Keratinocyte (primary cell): Measurements from ENCODE around the gene TVP23C. TPM values are rescaled to one million over a fixed set of nuclear protein-coding genes. Genes with fewer than 3 reads are reported as not detected.

Experiments
- DNase-seq: peaks from one replicate; pipeline ENCODE4 v3.0.0-alpha.2; 2011; ENCODE audit warnings: low read depth, missing footprints, low spot score
- FAIRE-seq: peaks from 2 replicates; lab custom pipeline; 2011; peaks lifted over from hg19 to GRCh38; lab: Jason Lieb, UNC
- H2AFZ ChIP-seq: 2 replicates; pipeline ENCODE4 v1.6.0; 2012; ENCODE audit warnings: low read length, control low read depth, inconsistent platforms; ENCODE audit not compliant: control insufficient read depth
- H3K27ac ChIP-seq: 2 replicates; pipeline ENCODE4 v1.5.1; 2011; ENCODE audit warnings: low read length; ENCODE audit not compliant: control insufficient read depth, insufficient read depth
- H3K27me3 ChIP-seq: 3 replicates; pipeline ENCODE4 v1.6.0; 2011; ENCODE audit warnings: low read length; ENCODE audit not compliant: control insufficient read depth, insufficient read depth; ENCODE audit errors: extremely low read depth
- H3K36me3 ChIP-seq, 2 experiments: 2 replicates in 1 of 2; 3 replicates in 1 of 2; pipeline ENCODE4 v1.5.1; 2011; ENCODE audit warnings: low read length in 2 of 2, mild to moderate bottlenecking in 1 of 2; ENCODE audit not compliant: control insufficient read depth in 2 of 2, insufficient read depth in 2 of 2; ENCODE audit errors: extremely low read depth in 1 of 2
- H3K4me1 ChIP-seq: 3 replicates; pipeline ENCODE4 v1.5.1; 2011; ENCODE audit warnings: low read length; ENCODE audit not compliant: control insufficient read depth, insufficient read depth; ENCODE audit errors: extremely low read depth
- H3K4me2 ChIP-seq: 3 replicates; pipeline ENCODE4 v1.6.0; 2011; ENCODE audit warnings: low read depth, low read length; ENCODE audit not compliant: control insufficient read depth, insufficient read depth; ENCODE audit errors: extremely low read depth
- H3K4me3 ChIP-seq, 3 experiments: fragments of 200-600 bp in 1 of 3; sonication (generic) in 1 of 3; 2 replicates in 2 of 3; 3 replicates in 1 of 3; pipeline ENCODE4 v1.5.1; 2011 to 2016; ENCODE audit warnings: low read length in 3 of 3, mild to moderate bottlenecking in 3 of 3, control low read depth in 2 of 3, inconsistent platforms in 1 of 3, low read depth in 1 of 3, mixed read lengths in 1 of 3, mixed run types in 1 of 3, moderate library complexity in 1 of 3; ENCODE audit not compliant: control insufficient read depth in 2 of 3, insufficient read depth in 2 of 3; ENCODE audit errors: extremely low read depth in 1 of 3
- H3K79me2 ChIP-seq: 2 replicates; pipeline ENCODE4 v1.6.0; 2012; ENCODE audit warnings: low read length; ENCODE audit not compliant: control insufficient read depth, insufficient read depth
- H3K9ac ChIP-seq: 3 replicates; pipeline ENCODE4 v1.6.0; 2011; ENCODE audit warnings: low read length; ENCODE audit not compliant: control insufficient read depth, insufficient read depth; ENCODE audit errors: extremely low read depth
- H3K9me1 ChIP-seq: 3 replicates; pipeline ENCODE4 v1.6.0; 2011; ENCODE audit warnings: low read length; ENCODE audit not compliant: control insufficient read depth, insufficient read depth; ENCODE audit errors: extremely low read depth
- H3K9me3 ChIP-seq: 2 replicates; pipeline ENCODE4 v1.5.1; 2012; ENCODE audit warnings: low read depth, low read length; ENCODE audit not compliant: control insufficient read depth
- H4K20me1 ChIP-seq: 3 replicates; pipeline ENCODE4 v1.6.0; 2011; ENCODE audit warnings: low read length; ENCODE audit not compliant: control insufficient read depth, insufficient read depth; ENCODE audit errors: extremely low read depth
- CTCF ChIP-seq, 3 experiments: IDR thresholded peaks in 1 of 3; conservative IDR thresholded peaks in 1 of 3; optimal IDR thresholded peaks in 1 of 3; 2 replicates in 2 of 3; 3 replicates in 1 of 3; pipeline versions ENCODE3 to v1.5.1; 2011; ENCODE audit warnings: low read length in 3 of 3, mild to moderate bottlenecking in 3 of 3, moderate library complexity in 2 of 3, control low read depth in 1 of 3, inconsistent platforms in 1 of 3; ENCODE audit not compliant: insufficient read depth in 2 of 3; ENCODE audit errors: extremely low read depth in 1 of 3
- EZH2 ChIP-seq: IDR thresholded peaks from one replicate; pipeline ENCODE4 v1.6.1; 2012; ENCODE audit warnings: inconsistent platforms, mild to moderate bottlenecking, low read length, moderate library complexity
- dilution Hi-C: fragments of 300-500 bp; cut with MboI; formaldehyde crosslinking; loops from one replicate; pipeline ENCODE4 v1.7.0; 2020; ENCODE audit warnings: low sequenced_read_pairs; ENCODE audit not compliant: extremely low pct_ligation_motif_present
- polyA plus RNA-seq, 5 experiments: library from polyadenylated mRNA; depleted of rRNA in 3 of 5; stranded (reverse) in 3 of 5; stranded (forward) in 1 of 5; unstranded in 1 of 5; fragments of >200 nt; gene quantifications; 1 replicate in 1 of 5; 2 replicates in 3 of 5; 3 replicates in 1 of 5; pipeline versions ENCODE4 v1.2.1 to v1.2.3, GENCODE V29; 2011 to 2012; ENCODE audit warnings: missing spikeins in 2 of 5, low read depth in 1 of 5, low replicate concordance in 1 of 5

Gene TVP23C
- polyA plus RNA-seq, 1 donor (not counting 4 experiments of a cell fraction or from before 2014, with no cell fraction given) = 5.7 TPM

DNA sequence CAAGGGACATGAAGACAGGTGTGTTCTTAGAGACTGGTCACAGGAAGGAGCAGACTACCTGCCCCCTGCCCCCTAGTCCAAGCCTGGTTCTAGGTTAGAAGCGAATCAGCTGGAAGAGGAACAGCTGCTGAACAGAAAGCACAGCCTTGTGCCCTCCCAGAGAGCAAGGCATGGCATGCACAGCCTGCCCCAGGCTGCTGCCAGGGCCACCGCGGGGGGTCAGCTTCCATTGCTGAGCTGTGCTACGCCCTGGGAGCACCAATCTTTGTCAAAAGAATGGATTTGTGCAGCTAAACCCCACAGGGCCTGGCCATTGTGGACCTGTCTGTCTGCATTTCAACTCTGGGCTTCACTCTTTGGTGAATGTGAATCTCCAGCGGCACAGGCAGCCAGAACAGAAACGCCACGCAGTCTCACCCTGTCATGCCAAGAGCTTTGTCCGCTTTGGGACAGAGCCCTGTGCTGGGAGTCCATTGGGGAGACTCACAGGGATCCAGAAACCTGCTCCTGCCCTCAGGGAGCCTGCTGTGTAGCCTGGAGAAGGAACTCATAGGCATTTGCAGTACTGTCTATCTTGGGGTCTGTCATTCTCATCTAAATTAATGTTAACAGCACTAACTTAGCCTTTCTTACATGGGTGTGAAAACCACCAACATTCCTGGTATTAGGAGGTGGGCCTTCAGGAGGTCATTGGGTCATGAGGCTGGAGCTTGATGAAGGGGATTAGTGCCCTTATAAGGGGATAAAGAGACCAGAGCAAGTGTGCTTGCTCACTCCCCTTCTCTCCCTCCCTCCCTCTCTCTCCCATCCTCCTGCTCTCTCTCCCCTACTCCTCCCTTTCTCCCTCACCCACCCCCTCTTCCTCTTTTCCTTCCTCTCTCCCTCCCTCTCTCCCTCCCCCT is 70.2 kb downstream of the TVP23C start:
- dilution Hi-C loops = no loop called here

DNA sequence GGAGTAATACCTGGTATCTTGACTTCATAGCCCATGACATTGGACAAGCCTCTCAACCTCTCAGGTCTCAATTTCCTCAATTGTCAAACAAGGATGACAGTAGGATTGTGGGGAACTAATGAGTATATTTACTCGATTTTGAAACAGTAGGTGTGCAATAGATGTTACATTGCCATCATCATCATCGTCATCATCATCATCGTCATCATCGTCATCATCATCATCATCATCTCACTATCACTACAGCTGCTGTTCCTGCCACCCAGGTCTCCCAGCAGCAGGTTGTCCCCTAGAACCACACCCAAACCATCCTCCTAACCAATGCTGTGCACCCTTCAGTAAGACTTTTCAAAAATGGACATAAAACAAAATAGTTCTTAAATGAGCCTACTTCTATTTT is 71.1 kb downstream of the TVP23C start:
- no peaks in the 10 kb centered on the region for H4K20me1 ChIP-seq
- no peak overlapping the region for H3K27ac ChIP-seq
- H3K4me1 ChIP-seq = no peaks in the 10 kb centered on the region
- DNase-seq = no peak
- H3K4me3 ChIP-seq = no peak overlapping the region
- no peaks in the 10 kb centered on the region for H3K9me3 ChIP-seq
- H3K9me1 ChIP-seq = no peaks in the 10 kb centered on the region
- no peak overlapping the region for H2AFZ ChIP-seq
- H3K27me3 ChIP-seq = no peaks in the 10 kb centered on the region
- H3K4me2 ChIP-seq = no peak overlapping the region
- dilution Hi-C loops = no loop called here
- H3K36me3 ChIP-seq = peaks cover 0 to 5% of the 10 kb centered on the region in 2 experiments
- FAIRE-seq = peak; percentile 17
- H3K79me2 ChIP-seq = no peaks in the 10 kb centered on the region
- no peak for TF ChIP-seq EZH2
- TF ChIP-seq CTCF (optimal IDR thresholded peaks at IDR 0.05 in 1 of 3, IDR thresholded peaks at IDR 0.05 in 1 of 3, conservative IDR thresholded peaks at IDR 0.05 in 1 of 3; ENCODE audit: extremely low read depth in 1 of 3, insufficient read depth in 2 of 3, low read length in 3 of 3) = no peak
- no peak overlapping the region for H3K9ac ChIP-seq

More for the DNA sequence above, 70.2 kb downstream of the TVP23C start:
- TF ChIP-seq CTCF (optimal IDR thresholded peaks at IDR 0.05 in 1 of 3, IDR thresholded peaks at IDR 0.05 in 1 of 3, conservative IDR thresholded peaks at IDR 0.05 in 1 of 3; ENCODE audit: extremely low read depth in 1 of 3, insufficient read depth in 2 of 3, low read length in 3 of 3) = no peak
- TF ChIP-seq EZH2 = no peak
- H3K27me3 ChIP-seq = no peaks in the 10 kb centered on the region
- H3K4me3 ChIP-seq = no peak overlapping the region
- FAIRE-seq = no peak
- H3K9ac ChIP-seq = no peak overlapping the region
- H3K79me2 ChIP-seq = no peaks in the 10 kb centered on the region
- H3K9me3 ChIP-seq = no peaks in the 10 kb centered on the region
- no peak for DNase-seq
- H3K9me1 ChIP-seq = no peaks in the 10 kb centered on the region
- peaks cover 0 to 5% of the 10 kb centered on the region in 2 experiments for H3K36me3 ChIP-seq
- no peaks in the 10 kb centered on the region for H4K20me1 ChIP-seq
- no peak overlapping the region for H3K27ac ChIP-seq
- H3K4me1 ChIP-seq = no peaks in the 10 kb centered on the region
- H3K4me2 ChIP-seq = no peak overlapping the region
- no peak overlapping the region for H2AFZ ChIP-seq
